HAP-1 (cell line): ENCODE data around the gene NINJ2.

Experiments
- DNase-seq, 2 experiments: peaks; one replicate each; pipeline ENCODE4 v3.0.0-alpha.2; 2016 to 2020; ENCODE audit warnings: low spot score in 2 of 2
- H3K27me3 ChIP-seq: fragments of 250-450 bp; sonication (Bioruptor Pico); 2 replicates; pipeline ENCODE4 v1.5.1; 2020; ENCODE audit warnings: low read depth, mild to moderate bottlenecking, moderate library complexity
- H3K36me3 ChIP-seq: fragments of 250-450 bp; sonication (Bioruptor Pico); replicated peaks from 2 replicates; pipeline ENCODE4 v1.5.1; 2020; ENCODE audit warnings: mild to moderate bottlenecking
- H3K4me1 ChIP-seq: fragments of 250-450 bp; sonication (Bioruptor Pico); 2 replicates; pipeline ENCODE4 v1.5.1; 2020; ENCODE audit warnings: mild to moderate bottlenecking
- H3K4me3 ChIP-seq: fragments of 250-450 bp; sonication (Bioruptor Pico); 2 replicates; pipeline ENCODE4 v1.5.1; 2020; ENCODE audit warnings: mild to moderate bottlenecking, moderate library complexity
- H3K9me3 ChIP-seq: fragments of 250-450 bp; sonication (Bioruptor Pico); 2 replicates; pipeline ENCODE4 v1.5.1; 2020; ENCODE audit warnings: mild to moderate bottlenecking, moderate library complexity
- in situ Hi-C: fragments of 300-500 bp; cut with MboI; formaldehyde crosslinking; loops from 3 replicates; pipeline ENCODE4 v1.14.3; 2020; ENCODE audit warnings: low sequenced_read_pairs, inconsistent platforms, mixed read lengths

NINJ2 gene

GRCh38 chr12:530308-530707 lies 132.9 kb downstream of the NINJ2 start:
- H3K27me3 ChIP-seq: no peaks in the 10 kb centered on the region
- no peaks in the 10 kb centered on the region for H3K4me1 ChIP-seq
- H3K36me3 ChIP-seq: no peaks in the 10 kb centered on the region
- H3K9me3 ChIP-seq: peaks cover 19% of the 10 kb centered on the region
- in situ Hi-C loops: no loop called here
- no peak overlapping the region for H3K4me3 ChIP-seq
- no peak for DNase-seq

DNA sequence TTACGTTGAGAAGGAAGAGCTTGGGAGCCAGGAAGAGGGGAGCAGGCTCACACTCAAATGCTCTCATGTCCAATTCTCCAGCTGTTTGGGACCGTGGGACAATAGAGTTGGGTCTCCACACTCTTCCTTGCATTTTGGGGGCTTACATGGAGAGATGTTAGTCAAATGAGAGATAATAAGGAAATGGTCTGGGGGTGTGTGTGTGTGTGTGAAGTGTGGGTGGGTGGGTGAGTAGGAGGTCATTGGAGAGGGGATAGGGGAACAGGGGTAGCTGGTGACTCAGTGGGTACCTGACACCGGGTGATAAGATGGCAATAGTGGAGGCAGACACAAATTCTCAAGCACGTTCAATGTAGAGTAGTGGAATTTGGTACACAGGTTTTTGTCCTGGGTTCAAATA lies 135.5 kb downstream of the NINJ2 start:
- DNase-seq: no peak
- no peaks in the 10 kb centered on the region for H3K36me3 ChIP-seq
- in situ Hi-C loops: no loop called here
- H3K4me1 ChIP-seq: peaks cover 9% of the 10 kb centered on the region
- no peak overlapping the region for H3K4me3 ChIP-seq
- H3K9me3 ChIP-seq: peaks cover 19% of the 10 kb centered on the region
- H3K27me3 ChIP-seq: no peaks in the 10 kb centered on the region

- no peak for DNase-seq
- H3K4me3 ChIP-seq: no peak overlapping the region
- no peaks in the 10 kb centered on the region for H3K36me3 ChIP-seq
- in situ Hi-C loops: no loop called here
- no peaks in the 10 kb centered on the region for H3K27me3 ChIP-seq
- H3K9me3 ChIP-seq: peaks cover 14% of the 10 kb centered on the region
- H3K4me1 ChIP-seq: peaks cover 9% of the 10 kb centered on the region
Measured at GRCh38 chr12:527241-527640, 136.0 kb downstream of the NINJ2 start.

DNA sequence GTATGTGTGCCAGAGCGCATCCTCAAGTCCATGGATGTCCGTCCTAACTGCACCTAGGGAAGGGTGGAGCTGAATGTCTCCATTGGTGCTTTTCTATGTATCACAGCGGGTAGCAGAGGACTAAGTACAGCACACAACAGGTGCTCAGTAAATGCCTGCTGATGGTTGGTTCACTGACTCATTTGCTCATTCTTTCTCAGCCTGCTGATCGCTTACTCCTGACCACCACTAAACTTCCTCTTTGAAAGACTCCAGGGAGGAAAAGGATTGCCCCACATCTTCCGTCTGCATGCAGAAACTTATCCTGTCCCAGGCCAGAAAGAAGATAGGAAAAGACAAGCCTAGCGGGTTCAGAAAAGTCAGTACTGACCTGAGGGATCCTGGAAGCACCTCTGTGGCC lies 137.2 kb downstream of the NINJ2 start:
- Histone ChIP-seq H3K4me1 (peaks cover 9% of the 10 kb centered on the region), H3K9me3 (peaks cover 10% of the 10 kb centered on the region), H3K27me3 (no peaks in the 10 kb centered on the region), H3K36me3 (no peaks in the 10 kb centered on the region), H3K4me3 (no peak overlapping the region)
- in situ Hi-C loops: no loop called here
- DNase-seq: no peak

- H3K27me3 ChIP-seq: no peaks in the 10 kb centered on the region
- in situ Hi-C loops: no loop called here
- peaks cover 5% of the 10 kb centered on the region for H3K9me3 ChIP-seq
- peak; percentile 41 to 65 for DNase-seq
- no peak overlapping the region for H3K4me3 ChIP-seq
- H3K36me3 ChIP-seq: no peaks in the 10 kb centered on the region
- peaks cover 9% of the 10 kb centered on the region for H3K4me1 ChIP-seq
Measured at GRCh38 chr12:524167-524951, 138.9 kb downstream of the NINJ2 start.

GRCh38 chr12:522692-523378 lies 140.4 kb downstream of the NINJ2 start:
- H3K4me1 ChIP-seq: peaks cover 9% of the 10 kb centered on the region
- in situ Hi-C loops: no loop called here
- H3K27me3 ChIP-seq: no peaks in the 10 kb centered on the region
- no peaks in the 10 kb centered on the region for H3K36me3 ChIP-seq
- no peak overlapping the region for H3K4me3 ChIP-seq
- DNase-seq: no peak
- H3K9me3 ChIP-seq: no peaks in the 10 kb centered on the region

GRCh38 chr12:520119-520518 lies 143.1 kb downstream of the NINJ2 start:
- no peak for DNase-seq
- Histone ChIP-seq H3K27me3 (no peaks in the 10 kb centered on the region), H3K36me3 (no peaks in the 10 kb centered on the region), H3K9me3 (no peaks in the 10 kb centered on the region; the same call in 1 of the 2 replicates), H3K4me1 (peaks cover 9% of the 10 kb centered on the region), H3K4me3 (no peak overlapping the region)
- in situ Hi-C loops: no loop called here

DNA sequence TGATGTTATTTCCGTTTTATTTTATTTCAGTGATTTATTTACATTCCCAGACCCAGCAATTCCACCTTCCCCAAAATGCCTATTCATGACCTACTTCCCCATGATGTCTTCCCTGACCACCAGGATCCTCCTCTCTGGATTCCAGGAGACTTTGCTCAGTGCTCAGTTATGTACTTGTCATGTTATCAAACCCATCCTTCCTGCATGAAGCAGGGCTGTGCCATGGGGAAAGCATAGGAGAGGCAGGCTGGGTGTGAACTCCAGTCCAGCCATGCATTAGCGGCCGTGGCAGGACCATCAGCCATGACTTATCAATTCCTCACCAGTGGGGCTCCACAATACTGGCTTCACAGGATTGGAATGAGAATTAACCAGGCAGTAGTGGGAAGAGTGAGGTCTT lies 145.7 kb downstream of the NINJ2 start:
- Histone ChIP-seq H3K9me3 (no peaks in the 10 kb centered on the region; the same call in 1 of the 2 replicates), H3K36me3 (no peaks in the 10 kb centered on the region), H3K4me3 (no peak overlapping the region), H3K4me1 (no peaks in the 10 kb centered on the region), H3K27me3 (no peaks in the 10 kb centered on the region)
- in situ Hi-C loops: no loop called here
- DNase-seq: no peak
